HG03135 (cell line): ENCODE measurements around the gene PAK1.

ENCODE experiments used
- ATAC-seq: cut with Tn5 transposase; IDR thresholded peaks from one replicate; pipeline ENCODE4 v1.9.1; 2021; ENCODE audit warnings: mild to moderate bottlenecking, moderate library complexity; ENCODE audit not compliant: unreplicated experiment

The PAK1 gene

DNA sequence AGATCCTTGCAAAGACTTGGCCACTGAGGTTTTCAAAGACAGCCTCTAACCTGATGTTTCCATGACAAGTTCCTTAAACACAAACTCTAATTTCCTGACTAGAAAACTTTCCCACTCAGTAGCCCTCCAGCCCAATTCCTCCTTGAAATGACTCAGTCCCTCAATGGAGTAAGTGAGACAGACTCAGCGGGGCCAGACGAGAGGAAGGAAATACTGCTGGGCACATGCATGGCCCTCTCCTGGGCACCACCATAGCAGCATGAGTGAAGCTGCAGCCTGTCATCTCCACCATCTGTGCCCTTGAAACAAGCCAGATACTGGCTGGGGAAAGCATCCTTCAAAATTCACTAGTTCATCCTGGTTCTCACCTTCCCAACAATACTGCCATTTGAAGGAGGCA, 96.2 kb downstream of the PAK1 start:
- no peak for ATAC-seq

DNA sequence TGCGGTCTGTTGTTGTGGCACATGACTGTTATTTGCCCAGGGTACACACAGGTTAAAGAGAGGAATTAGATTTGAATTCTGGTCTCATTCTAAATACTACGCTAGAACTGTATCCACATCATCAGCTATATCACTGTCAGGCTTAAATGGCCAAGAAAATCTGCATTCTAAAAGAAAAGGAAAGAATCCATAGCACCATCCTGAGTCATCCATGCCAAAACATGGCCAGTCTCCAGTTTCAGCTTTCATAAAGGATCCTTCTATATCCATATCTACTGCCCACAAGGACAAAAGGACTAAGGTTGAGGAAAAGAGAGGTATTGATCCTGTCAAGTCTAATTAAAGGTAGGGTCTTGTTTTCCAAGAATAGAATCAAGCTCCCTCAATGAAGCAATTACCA, 98.8 kb downstream of the PAK1 start:
- no peak for ATAC-seq

- no peak for ATAC-seq
Observed at GRCh38 chr11:77374611-77375031, 99.3 kb downstream of the PAK1 start.

DNA sequence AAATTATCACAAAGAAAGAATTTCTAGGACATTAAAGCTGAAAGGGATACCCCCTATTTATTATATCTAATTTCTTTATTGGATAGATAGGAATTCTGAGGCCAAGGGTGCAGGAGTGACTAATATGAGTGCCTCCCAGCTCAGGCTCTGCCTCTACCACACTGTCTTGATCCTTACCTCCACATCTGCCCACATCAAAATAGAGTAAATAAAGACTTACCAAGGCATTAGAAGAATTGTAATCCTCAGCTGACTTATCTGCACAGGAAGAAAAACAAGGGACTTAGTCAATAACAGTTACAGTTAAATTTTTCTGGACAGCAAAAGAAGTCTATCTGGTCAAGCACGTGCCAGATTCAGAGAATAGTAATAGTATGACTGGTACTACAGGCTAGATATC, 99.8 kb downstream of the PAK1 start:
- ATAC-seq, result no peak

- no peak for ATAC-seq
Observed at GRCh38 chr11:77372726-77373125, 101.2 kb downstream of the PAK1 start.

- no peak for ATAC-seq
Observed at GRCh38 chr11:77371646-77372045, 102.2 kb downstream of the PAK1 start.

GRCh38 chr11:77370217-77370616, 103.7 kb downstream of the PAK1 start:
- no peak for ATAC-seq

GRCh38 chr11:77361184-77361583, 112.7 kb downstream of the PAK1 start:
- no peak for ATAC-seq

DNA sequence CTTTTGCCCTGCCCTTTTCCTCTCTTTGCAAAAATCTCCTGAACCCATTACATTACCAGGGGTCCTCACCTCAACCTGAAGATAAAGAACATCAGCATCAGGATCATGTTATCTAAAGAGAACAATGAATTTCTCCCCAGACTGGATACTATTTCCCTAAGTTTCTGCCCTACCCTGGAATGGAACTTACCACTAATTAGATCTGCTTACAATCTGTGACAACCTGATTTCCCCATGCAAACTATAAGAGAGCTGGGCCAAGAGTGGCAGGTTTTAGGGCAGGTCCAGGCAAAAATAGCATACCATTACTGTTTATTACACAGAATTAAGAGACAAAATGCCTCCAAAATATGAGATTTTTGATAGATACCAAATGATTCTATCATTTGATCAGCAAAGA, 114.4 kb downstream of the PAK1 start:
- no peak for ATAC-seq

DNA sequence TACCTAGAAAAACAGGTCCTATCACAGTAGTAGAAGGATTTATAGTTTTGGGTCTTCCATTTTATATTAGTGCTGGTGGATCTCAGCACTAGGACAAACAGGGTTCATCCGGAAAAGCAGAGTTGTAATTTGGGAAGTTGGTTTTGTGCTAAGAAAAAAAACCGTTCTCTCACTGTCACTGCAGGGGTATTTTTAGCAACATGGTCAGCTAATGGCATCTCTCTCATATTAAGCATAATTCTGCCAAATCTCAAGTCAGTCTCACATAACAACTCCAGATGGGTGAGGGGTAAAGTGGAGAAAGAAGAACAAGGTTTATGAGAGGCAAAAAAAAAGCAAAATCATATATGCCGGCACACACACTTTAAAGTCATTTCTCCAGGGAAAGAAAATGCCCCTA, 120.8 kb downstream of the PAK1 start:
- ATAC-seq, result no peak

DNA sequence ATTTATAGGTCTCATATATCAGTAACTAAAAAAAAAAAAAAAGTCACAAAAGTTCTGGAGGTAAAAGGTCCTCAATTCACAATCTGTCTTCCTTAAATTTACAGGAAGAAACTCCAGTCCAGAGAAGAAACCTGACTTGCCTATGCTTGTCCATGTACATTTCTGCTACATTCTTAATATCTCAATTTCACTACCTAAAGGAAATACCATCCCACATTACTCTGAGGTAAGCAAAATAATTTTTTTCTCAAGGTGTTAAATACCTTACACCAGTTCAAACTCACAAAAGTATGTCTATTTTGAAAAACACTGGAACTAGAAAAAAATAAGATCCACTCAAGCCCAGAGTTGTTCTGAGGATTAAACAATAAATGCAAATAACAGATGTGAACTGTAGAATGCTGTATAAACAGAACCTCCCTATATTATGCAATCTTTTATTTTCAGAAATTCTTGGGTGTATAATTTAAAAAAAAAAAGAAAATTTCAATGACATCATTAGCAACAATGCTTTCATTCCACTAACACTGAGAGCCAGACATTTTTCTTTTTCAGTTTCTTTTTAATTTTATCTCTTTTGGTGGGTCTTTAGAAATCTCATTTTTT, 122.5 kb downstream of the PAK1 start:
- no peak for ATAC-seq

GRCh38 chr11:77347948-77348347, 125.9 kb downstream of the PAK1 start:
- no peak for ATAC-seq

GRCh38 chr11:77346906-77347603, 126.8 kb downstream of the PAK1 start:
- ATAC-seq, result no peak

- no peak for ATAC-seq
Observed at GRCh38 chr11:77345621-77346020, 128.3 kb downstream of the PAK1 start.

- ATAC-seq, result no peak
Observed at GRCh38 chr11:77340501-77340900, 133.4 kb downstream of the PAK1 start.

DNA sequence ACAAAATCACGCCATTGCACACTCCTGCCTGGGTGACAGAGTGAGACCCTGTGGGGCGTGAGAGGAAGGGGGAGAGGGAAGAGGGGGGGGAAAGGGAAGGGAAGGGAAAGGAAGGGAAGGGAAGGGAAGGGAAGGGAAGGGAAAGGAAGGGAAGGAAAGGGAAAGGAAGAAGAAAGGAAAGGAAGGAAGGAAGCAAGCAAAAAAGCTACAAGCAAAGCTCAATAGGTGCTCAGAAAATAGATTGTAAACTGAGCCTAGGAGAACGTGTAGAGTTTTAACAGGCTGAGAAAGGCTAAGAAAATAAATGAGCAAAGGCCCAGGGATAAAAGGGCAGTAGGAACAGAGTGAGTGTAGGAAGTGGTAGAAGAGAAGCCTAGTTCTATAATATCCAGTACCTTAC, 141.6 kb downstream of the PAK1 start:
- no peak for ATAC-seq

GRCh38 chr11:77325159-77325558, 148.7 kb downstream of the PAK1 start:
- ATAC-seq, result no peak

GRCh38 chr11:77324508-77324907, 149.4 kb downstream of the PAK1 start:
- no peak for ATAC-seq

DNA sequence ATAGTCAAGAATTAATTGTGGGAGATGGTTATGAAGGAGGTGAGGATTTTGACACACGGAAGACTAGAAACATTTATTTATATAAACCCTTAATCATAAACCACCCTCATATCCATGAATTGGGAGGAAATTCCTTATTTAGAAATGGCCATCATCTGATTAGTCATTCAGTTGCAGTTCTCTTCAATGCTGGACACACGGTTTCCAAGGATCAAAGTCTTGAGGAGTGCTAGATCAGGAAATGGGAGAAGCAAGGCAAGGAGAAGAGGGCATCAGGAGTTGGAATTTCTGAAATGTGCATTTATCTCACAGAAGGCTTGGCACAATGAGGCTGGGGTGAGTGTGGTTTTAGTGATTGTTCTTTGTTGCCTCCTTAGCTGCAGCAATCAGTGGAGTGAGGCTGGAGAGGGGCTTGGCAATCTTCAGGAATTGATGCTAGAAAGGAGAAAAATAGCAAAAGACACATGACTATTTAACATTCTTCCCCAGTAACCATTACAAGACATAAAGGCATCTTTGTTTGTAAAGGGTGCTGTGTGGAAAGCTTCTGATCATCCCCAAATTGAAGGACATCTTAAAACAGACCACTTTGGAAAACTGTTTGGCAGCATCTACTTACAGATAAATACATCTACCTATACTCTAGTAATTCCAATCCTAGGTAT, 150.8 kb downstream of the PAK1 start:
- ATAC-seq, result no peak

GRCh38 chr11:77322506-77322905, 151.4 kb downstream of the PAK1 start:
- ATAC-seq, result no peak

GRCh38 chr11:77320351-77320750, 153.5 kb downstream of the PAK1 start:
- no peak for ATAC-seq

DNA sequence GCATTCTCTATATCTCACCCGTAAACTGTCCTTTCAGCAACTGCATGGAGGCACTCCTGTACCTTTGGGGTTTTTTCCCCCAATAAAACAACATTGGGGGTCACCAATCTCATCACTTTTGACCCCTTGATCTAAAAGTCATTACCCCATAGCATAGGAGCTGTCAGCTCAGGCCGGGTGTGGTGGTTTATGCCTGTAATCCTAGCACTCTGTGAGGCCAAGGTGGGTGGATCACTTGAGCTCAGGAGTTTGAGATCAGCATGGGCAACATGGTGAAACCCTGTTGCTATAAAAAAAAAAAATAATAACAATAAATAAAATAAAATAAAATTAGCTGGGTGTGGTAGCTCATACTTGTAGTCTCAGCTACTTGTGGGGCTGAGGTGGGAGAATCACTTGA, 155.3 kb downstream of the PAK1 start:
- ATAC-seq, result no peak
